DOHH2 (cell line): ENCODE measurements around the gene PTX3.

Experiments
- H3F3A ChIP-seq: fragments of 200-600 bp; sonication (generic), shearing (Covaris generic); 2 replicates; pipeline ENCODE4 v1.6.0; 2016; ENCODE audit warnings: antibody characterized with exemption, mild to moderate bottlenecking; ENCODE audit not compliant: control insufficient read depth, insufficient read depth
- H3K27ac ChIP-seq: fragments of 200-600 bp; sonication (generic); 2 replicates; pipeline ENCODE4 v1.5.1; 2014; ENCODE audit warnings: low read depth, mild to moderate bottlenecking, low read length, moderate library complexity
- H3K27me3 ChIP-seq: fragments of 200-600 bp; sonication (generic); 2 replicates; pipeline ENCODE4 v1.6.1; 2014; ENCODE audit warnings: mild to moderate bottlenecking, low read length, mixed read lengths; ENCODE audit not compliant: control insufficient read depth
- H3K36me3 ChIP-seq: fragments of 200-600 bp; sonication (generic); 2 replicates; pipeline ENCODE4 v1.6.1; 2014; ENCODE audit warnings: mild to moderate bottlenecking, low read length, moderate library complexity, mixed read lengths; ENCODE audit not compliant: control insufficient read depth
- H3K4me1 ChIP-seq: fragments of 200-600 bp; sonication (generic); 2 replicates; pipeline ENCODE4 v1.6.1; 2014; ENCODE audit warnings: mild to moderate bottlenecking, low read length, mixed read lengths; ENCODE audit not compliant: control insufficient read depth
- H3K4me2 ChIP-seq: fragments of 200-600 bp; sonication (generic); 2 replicates; pipeline ENCODE4 v1.6.0; 2014; ENCODE audit warnings: mild to moderate bottlenecking, low read length, moderate library complexity
- H3K4me3 ChIP-seq: fragments of 200-600 bp; sonication (generic); 2 replicates; pipeline ENCODE4 v1.5.1; 2014; ENCODE audit warnings: mild to moderate bottlenecking, low read length, mixed read lengths
- H3K79me2 ChIP-seq: fragments of 200-600 bp; sonication (generic); 2 replicates; pipeline ENCODE4 v1.6.1; 2014; ENCODE audit warnings: mild to moderate bottlenecking, low read length, mixed read lengths; ENCODE audit not compliant: control insufficient read depth
- H3K9me2 ChIP-seq: fragments of 200-600 bp; sonication (generic); replicated peaks from 2 replicates; pipeline ENCODE4 v1.6.1; 2014; ENCODE audit warnings: mild to moderate bottlenecking, low read length, mixed read lengths; ENCODE audit not compliant: control insufficient read depth
- H3K9me3 ChIP-seq: fragments of 200-600 bp; sonication (generic); 2 replicates; pipeline ENCODE4 v1.6.1; 2014; ENCODE audit warnings: antibody characterized with exemption, low read length, mixed read lengths; ENCODE audit not compliant: control insufficient read depth, insufficient read depth
- H4K20me1 ChIP-seq: fragments of 200-600 bp; sonication (generic); 2 replicates; pipeline ENCODE4 v1.6.0; 2014; ENCODE audit warnings: low read depth, mild to moderate bottlenecking, antibody characterized with exemption, low read length, moderate library complexity; ENCODE audit not compliant: control insufficient read depth, insufficient read depth
- EZH2phosphoT487 ChIP-seq: fragments of 200-600 bp; sonication (generic); IDR thresholded peaks from 2 replicates; pipeline ENCODE4 v1.6.1; 2017; ENCODE audit warnings: borderline replicate concordance, mild to moderate bottlenecking, antibody characterized with exemption, low read length, moderate library complexity, mixed read lengths
- TF ChIP-seq, protein P1 (sequence below): fragments of 200-600 bp; sonication (generic); IDR thresholded peaks from one replicate; pipeline ENCODE4 v1.5.1; 2014; ENCODE audit warnings: antibody characterized with exemption, mild to moderate bottlenecking, low read depth, low read length; ENCODE audit not compliant: poor library complexity, severe bottlenecking

Gene PTX3

DNA sequence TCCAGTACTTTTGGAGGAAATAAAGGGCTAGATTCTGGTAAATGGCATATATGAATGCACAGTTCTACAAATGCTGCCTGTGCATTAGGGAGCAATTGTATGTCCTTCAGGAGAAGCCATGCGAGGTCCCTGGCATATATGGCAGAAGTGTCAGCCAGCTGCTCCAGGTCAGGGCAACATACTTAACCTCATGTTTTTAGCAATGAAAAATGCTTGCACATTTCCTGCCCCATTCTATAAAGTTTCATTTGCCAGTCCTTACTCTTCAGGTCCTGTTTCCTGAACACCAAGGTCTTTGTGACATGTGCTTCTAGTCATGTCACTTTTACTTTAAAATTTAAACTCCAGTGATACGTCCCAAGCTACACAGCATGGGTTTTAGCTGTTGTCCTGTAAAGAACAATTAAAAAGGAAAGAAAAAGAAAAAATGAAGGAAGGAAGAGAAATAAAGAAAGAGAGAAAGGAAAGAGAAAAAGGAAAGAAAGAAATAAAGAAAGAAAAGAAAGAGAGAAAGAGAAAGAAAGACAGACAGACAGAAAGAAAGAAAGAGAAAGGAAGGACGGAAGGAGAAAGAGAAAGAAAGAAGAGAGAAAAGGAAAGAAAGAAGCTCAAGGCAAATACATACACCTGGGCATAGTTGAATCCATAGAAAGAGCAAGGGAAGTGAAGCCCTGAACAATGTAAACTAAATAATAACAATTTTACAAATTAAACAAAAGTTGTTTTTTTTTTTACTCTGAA lies 20.1 kb upstream of the PTX3 start:
- Histone ChIP-seq H3K4me1 (no peaks in the 10 kb centered on the region), H3K4me2 (no peak overlapping the region), H3K27me3 (no peaks in the 10 kb centered on the region), H3K36me3 (no peaks in the 10 kb centered on the region), H3K9me2 (no peaks in the 10 kb centered on the region), H3K27ac (no peak overlapping the region), H3F3A (no peaks in the 10 kb centered on the region), H4K20me1 (no peaks in the 10 kb centered on the region), H3K4me3 (no peak overlapping the region), H3K9me3 (no peaks in the 10 kb centered on the region), H3K79me2 (no peaks in the 10 kb centered on the region)
- TF ChIP-seq EZH2phosphoT487, result no peak
- TF ChIP-seq, protein P1, sequence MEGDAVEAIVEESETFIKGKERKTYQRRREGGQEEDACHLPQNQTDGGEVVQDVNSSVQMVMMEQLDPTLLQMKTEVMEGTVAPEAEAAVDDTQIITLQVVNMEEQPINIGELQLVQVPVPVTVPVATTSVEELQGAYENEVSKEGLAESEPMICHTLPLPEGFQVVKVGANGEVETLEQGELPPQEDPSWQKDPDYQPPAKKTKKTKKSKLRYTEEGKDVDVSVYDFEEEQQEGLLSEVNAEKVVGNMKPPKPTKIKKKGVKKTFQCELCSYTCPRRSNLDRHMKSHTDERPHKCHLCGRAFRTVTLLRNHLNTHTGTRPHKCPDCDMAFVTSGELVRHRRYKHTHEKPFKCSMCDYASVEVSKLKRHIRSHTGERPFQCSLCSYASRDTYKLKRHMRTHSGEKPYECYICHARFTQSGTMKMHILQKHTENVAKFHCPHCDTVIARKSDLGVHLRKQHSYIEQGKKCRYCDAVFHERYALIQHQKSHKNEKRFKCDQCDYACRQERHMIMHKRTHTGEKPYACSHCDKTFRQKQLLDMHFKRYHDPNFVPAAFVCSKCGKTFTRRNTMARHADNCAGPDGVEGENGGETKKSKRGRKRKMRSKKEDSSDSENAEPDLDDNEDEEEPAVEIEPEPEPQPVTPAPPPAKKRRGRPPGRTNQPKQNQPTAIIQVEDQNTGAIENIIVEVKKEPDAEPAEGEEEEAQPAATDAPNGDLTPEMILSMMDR, result no peak

DNA sequence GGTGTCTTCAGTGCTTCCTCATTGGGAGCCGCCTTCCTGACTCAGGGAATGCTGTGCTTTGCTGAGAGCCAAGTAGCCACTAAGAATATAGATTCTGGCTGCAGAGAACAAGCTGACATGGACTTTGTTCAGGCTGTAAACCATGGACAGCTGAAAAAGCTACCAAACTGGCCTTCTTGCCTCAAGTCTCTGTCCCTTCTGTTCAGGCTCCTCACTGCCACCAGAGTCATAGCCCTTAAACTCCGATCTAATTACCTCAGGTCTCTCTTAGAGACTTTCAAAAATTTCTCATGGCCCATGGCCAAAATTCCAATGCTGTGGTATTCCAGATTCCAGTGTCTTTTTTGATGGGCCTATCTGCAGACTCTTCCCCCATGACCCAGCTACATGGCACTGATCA lies 19.4 kb upstream of the PTX3 start:
- no peak for TF ChIP-seq EZH2phosphoT487
- TF ChIP-seq, protein P1, result no peak
- H3K4me2 ChIP-seq, result no peak overlapping the region
- H3K4me3 ChIP-seq, result no peak overlapping the region
- H3K9me3 ChIP-seq, result no peaks in the 10 kb centered on the region
- H3K9me2 ChIP-seq, result no peaks in the 10 kb centered on the region
- no peaks in the 10 kb centered on the region for H3K79me2 ChIP-seq
- no peaks in the 10 kb centered on the region for H3K27me3 ChIP-seq
- H3K4me1 ChIP-seq, result no peaks in the 10 kb centered on the region
- H3K27ac ChIP-seq, result no peak overlapping the region
- H3K36me3 ChIP-seq, result no peaks in the 10 kb centered on the region
- H4K20me1 ChIP-seq, result no peaks in the 10 kb centered on the region
- H3F3A ChIP-seq, result no peaks in the 10 kb centered on the region

DNA sequence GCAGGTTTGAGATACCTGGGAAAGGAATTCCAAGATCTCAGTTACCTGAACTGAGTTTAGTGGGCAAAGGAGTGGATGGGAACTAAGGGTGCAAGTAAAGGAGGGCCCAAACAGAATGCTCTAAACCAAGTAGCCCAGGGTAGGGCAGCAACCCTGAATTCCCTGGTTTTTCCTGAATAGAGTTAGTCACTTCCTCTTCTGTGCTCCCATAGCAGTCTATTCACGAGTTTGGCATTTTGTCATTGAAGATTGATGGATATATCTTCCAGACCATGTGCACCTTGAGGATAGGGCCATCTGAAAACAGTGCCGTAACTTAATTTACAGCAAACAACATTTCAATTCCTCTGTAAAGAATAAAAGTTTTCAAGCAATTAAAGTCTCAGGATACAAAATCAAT lies 18.5 kb upstream of the PTX3 start:
- no peaks in the 10 kb centered on the region for H4K20me1 ChIP-seq
- H3K36me3 ChIP-seq, result no peaks in the 10 kb centered on the region
- H3K27me3 ChIP-seq, result no peaks in the 10 kb centered on the region
- no peaks in the 10 kb centered on the region for H3K9me3 ChIP-seq
- H3K79me2 ChIP-seq, result no peaks in the 10 kb centered on the region
- no peak overlapping the region for H3K27ac ChIP-seq
- no peaks in the 10 kb centered on the region for H3K4me1 ChIP-seq
- no peak overlapping the region for H3K4me3 ChIP-seq
- no peaks in the 10 kb centered on the region for H3F3A ChIP-seq
- TF ChIP-seq, protein P1, result no peak
- no peak for TF ChIP-seq EZH2phosphoT487
- no peaks in the 10 kb centered on the region for H3K9me2 ChIP-seq
- H3K4me2 ChIP-seq, result no peak overlapping the region
